ENCODE results near the gene TES.

Gene TES

GRCh38 chr7:116210345-116211005 is at the start of gene TES:
Gene TES (plus strand): TSS chr7:116210539. CDS start chr7:116210708, 169 bp downstream.
- H3K4me3 ChIP-seq (ENCODE audit: low read length), result peak within 1 kb of the TSS; percentile 79
- no peak for DNase-seq (ENCODE audit: low read depth)
- TF ChIP-seq CTCF (conservative IDR thresholded peaks at IDR 0.05; ENCODE audit: low read depth, low read length), result no peak

GRCh38 chr7:116161728-116162127 is 48.6 kb upstream of the TES start:
- no peak for DNase-seq (ENCODE audit: low read depth)
- no peak for TF ChIP-seq CTCF (conservative IDR thresholded peaks at IDR 0.05; ENCODE audit: low read depth, low read length)
- no peak overlapping the region for H3K4me3 ChIP-seq (ENCODE audit: low read length)

- no peak for DNase-seq (ENCODE audit: low read depth)
- TF ChIP-seq CTCF (conservative IDR thresholded peaks at IDR 0.05; ENCODE audit: low read depth, low read length), result no peak
These were observed 48.1 kb upstream of the TES start for GRCh38 chr7:116162254-116162653.

GRCh38 chr7:116162992-116163391 is 47.3 kb upstream of the TES start:
- no peak for DNase-seq (ENCODE audit: low read depth)
- H3K4me3 ChIP-seq (ENCODE audit: low read length), result no peak overlapping the region
- peak; percentile 21 for TF ChIP-seq CTCF (conservative IDR thresholded peaks at IDR 0.05; ENCODE audit: low read depth, low read length)

More at GRCh38 chr7:116162254-116162653, 48.1 kb upstream of the TES start:
- no peak overlapping the region for H3K4me3 ChIP-seq (ENCODE audit: low read length)

GRCh38 chr7:116164552-116165306 is 45.6 kb upstream of the TES start:
- H3K4me3 ChIP-seq (ENCODE audit: low read length), result no peak overlapping the region
- no peak for DNase-seq (ENCODE audit: low read depth)
- TF ChIP-seq CTCF (conservative IDR thresholded peaks at IDR 0.05; ENCODE audit: low read depth, low read length), result no peak

GRCh38 chr7:116165717-116166116 is 44.6 kb upstream of the TES start:
- DNase-seq (ENCODE audit: low read depth), result no peak
- no peak for TF ChIP-seq CTCF (conservative IDR thresholded peaks at IDR 0.05; ENCODE audit: low read depth, low read length)
- H3K4me3 ChIP-seq (ENCODE audit: low read length), result no peak overlapping the region

GRCh38 chr7:116166156-116166555 is 44.2 kb upstream of the TES start:
- no peak for DNase-seq (ENCODE audit: low read depth)
- no peak for TF ChIP-seq CTCF (conservative IDR thresholded peaks at IDR 0.05; ENCODE audit: low read depth, low read length)
- H3K4me3 ChIP-seq (ENCODE audit: low read length), result no peak overlapping the region
